B cell (primary cell): ENCODE measurements around the gene TMED10. TPM values are rescaled to one million over a fixed set of nuclear protein-coding genes. Genes with fewer than 3 reads are reported as not detected.

Source experiments
- ATAC-seq: fragments of 200-7000 bp; cut with Tn5 transposase; one replicate; pipeline ENCODE4 v1.10.0; 2021; ENCODE audit warnings: low read depth, mild to moderate bottlenecking, moderate number of reproducible peaks, moderate library complexity
- CTCF ChIA-PET: fragments of 350-600 bp; sonication (Branson Sonifier 250); formaldehyde crosslinking; loops from one replicate; lab custom pipeline; 2021; ENCODE audit warnings: antibody characterized with exemption, inconsistent platforms; lab: Charles Lee
- POLR2A ChIA-PET: fragments of 350-600 bp; sonication (Branson Sonifier 250); formaldehyde crosslinking; loops from one replicate; lab custom pipeline; 2021; ENCODE audit warnings: antibody characterized with exemption; lab: Charles Lee
- DNase-seq: peaks from one replicate; pipeline ENCODE4 v3.0.0; 2013
- H2AFZ ChIP-seq: 2 replicates; pipeline ENCODE4 v1.6.1; 2012; ENCODE audit warnings: mild to moderate bottlenecking, low read depth, low read length; ENCODE audit not compliant: insufficient read depth, poor library complexity, severe bottlenecking
- H3K27ac ChIP-seq, 2 donors: 1 replicate in 1 of 2; 2 replicates in 1 of 2; pipeline ENCODE4 v1.5.1; 2012 to 2013; ENCODE audit warnings: low read length in 2 of 2, mild to moderate bottlenecking in 2 of 2, moderate library complexity in 1 of 2
- H3K27me3 ChIP-seq, 4 experiments: fragments of 200-600 bp in 1 of 4; sonication (generic) in 1 of 4; replicated peaks in 1 of 4; 1 replicate in 2 of 4; 2 replicates in 2 of 4; pipeline versions ENCODE4 v1.6.1 to v1.7.0; 2013 to 2016; ENCODE audit warnings: low read length in 3 of 4, mild to moderate bottlenecking in 2 of 4, mixed read lengths in 1 of 4, moderate library complexity in 1 of 4; ENCODE audit not compliant: insufficient read depth in 4 of 4, control insufficient read depth in 3 of 4; ENCODE audit errors: control extremely low read depth in 1 of 4
- H3K36me3 ChIP-seq, 2 experiments: replicated peaks in 1 of 2; 1 replicate in 1 of 2; 2 replicates in 1 of 2; pipeline versions ENCODE4 v1.6.1 to v1.7.1; 2013; ENCODE audit warnings: low read length in 1 of 2; ENCODE audit not compliant: insufficient read depth in 2 of 2, control insufficient read depth in 1 of 2; ENCODE audit errors: control extremely low read depth in 1 of 2, extremely low read depth in 1 of 2
- H3K4me1 ChIP-seq, 2 donors: fragments of 200-600 bp in 1 of 2; sonication (generic) in 1 of 2; 1 replicate in 1 of 2; 2 replicates in 1 of 2; pipeline versions ENCODE4 v1.5.1 to v1.6.1; 2013 to 2017; ENCODE audit warnings: low read length in 2 of 2; ENCODE audit not compliant: control insufficient read depth in 2 of 2, insufficient read depth in 2 of 2
- H3K4me2 ChIP-seq: replicated peaks from 2 replicates; pipeline ENCODE3; 2012; ENCODE audit warnings: mild to moderate bottlenecking, low read depth, low read length; ENCODE audit not compliant: poor library complexity, severe bottlenecking
- H3K4me3 ChIP-seq, 5 experiments: fragments of 200-600 bp in 1 of 5; sonication (generic) in 1 of 5; 1 replicate in 3 of 5; 2 replicates in 2 of 5; pipeline versions ENCODE4 v1.5.1 to v1.7.0; 2011 to 2016; ENCODE audit warnings: low read length in 4 of 5, mild to moderate bottlenecking in 4 of 5, low read depth in 2 of 5, control low read depth in 1 of 5, moderate library complexity in 1 of 5; ENCODE audit not compliant: insufficient read depth in 1 of 5; ENCODE audit errors: control extremely low read depth in 1 of 5, extremely low read depth in 1 of 5
- H3K79me2 ChIP-seq: fragments of 200-600 bp; sonication (generic); one replicate; pipeline ENCODE4 v1.6.0; 2016; ENCODE audit warnings: low read length; ENCODE audit not compliant: control insufficient read depth, insufficient read depth
- H3K9ac ChIP-seq: fragments of 200-600 bp; sonication (generic); 2 replicates; pipeline ENCODE4 v1.6.1; 2017; ENCODE audit warnings: mild to moderate bottlenecking, low read length, moderate library complexity
- H3K9me3 ChIP-seq, 3 donors: one replicate each; pipeline versions ENCODE4 v1.6.1 to v1.7.1; 2013; ENCODE audit warnings: low read length in 2 of 3; ENCODE audit not compliant: control insufficient read depth in 2 of 3, insufficient read depth in 1 of 3; ENCODE audit errors: control extremely low read depth in 1 of 3
- H4K20me1 ChIP-seq: 2 replicates; pipeline ENCODE4 v1.6.0; 2012; ENCODE audit warnings: mild to moderate bottlenecking, low read length; ENCODE audit not compliant: insufficient read depth, control insufficient read depth, poor library complexity, severe bottlenecking
- H3K27ac Mint-ChIP-seq: one replicate; pipeline ENCODE4 v1.8.0; 2021; ENCODE audit warnings: mixed read lengths
- H3K27me3 Mint-ChIP-seq: one replicate; pipeline ENCODE4 v1.8.0; 2021; ENCODE audit warnings: mixed read lengths
- H3K4me1 Mint-ChIP-seq: one replicate; pipeline ENCODE4 v1.8.0; 2021; ENCODE audit warnings: mixed read lengths
- H3K4me3 Mint-ChIP-seq: one replicate; pipeline ENCODE4 v1.8.0; 2021; ENCODE audit warnings: mixed read lengths
- H3K9me3 Mint-ChIP-seq: one replicate; pipeline ENCODE4 v1.8.0; 2022; ENCODE audit warnings: mixed read lengths; ENCODE audit not compliant: insufficient read depth
- EZH2 ChIP-seq: IDR thresholded peaks from 2 replicates; pipeline ENCODE4 v1.6.1; 2012; ENCODE audit warnings: borderline replicate concordance, low read depth, mild to moderate bottlenecking, moderate library complexity, low read length; ENCODE audit not compliant: insufficient read depth, poor library complexity, severe bottlenecking
- WGBS: methylation state at CpG from one replicate; pipeline ENCODE4 v1.1.5; 2013; ENCODE audit warnings: missing lambda C conversion rate; ENCODE audit not compliant: insufficient coverage; 5-methylcytosine and 5-hydroxymethylcytosine counted together
- intact Hi-C: fragments of 100-400 bp; cut with micrococcal nuclease; formaldehyde crosslinking; loops from one replicate; pipeline ENCODE4 v1.10.0; 2022
- polyA plus RNA-seq: library from polyadenylated mRNA; depleted of rRNA; stranded (reverse); fragments of >200 nt; gene quantifications from 2 replicates; pipeline ENCODE4 v1.2.3, GENCODE V29; 2012
- total RNA-seq, 2 donors: library from RNA; stranded (reverse); fragments of 120-200 nt in 1 of 2; gene quantifications; 1 replicate in 1 of 2; 2 replicates in 1 of 2; pipeline versions ENCODE4 v1.2.3 to v1.2.4, GENCODE V29; 2013 to 2022
- TF ChIP-seq, protein P1 (sequence below): fragments of 200-600 bp; IDR thresholded peaks from one replicate; pipeline ENCODE4 v1.8.0; 2022; ENCODE audit warnings: antibody characterized with exemption, mild to moderate bottlenecking

The TMED10 gene
- total and polyA plus RNA-seq, 2 donors (not counting 1 experiment from before 2014, with no cell fraction given), result 72.0 to 111 TPM

DNA sequence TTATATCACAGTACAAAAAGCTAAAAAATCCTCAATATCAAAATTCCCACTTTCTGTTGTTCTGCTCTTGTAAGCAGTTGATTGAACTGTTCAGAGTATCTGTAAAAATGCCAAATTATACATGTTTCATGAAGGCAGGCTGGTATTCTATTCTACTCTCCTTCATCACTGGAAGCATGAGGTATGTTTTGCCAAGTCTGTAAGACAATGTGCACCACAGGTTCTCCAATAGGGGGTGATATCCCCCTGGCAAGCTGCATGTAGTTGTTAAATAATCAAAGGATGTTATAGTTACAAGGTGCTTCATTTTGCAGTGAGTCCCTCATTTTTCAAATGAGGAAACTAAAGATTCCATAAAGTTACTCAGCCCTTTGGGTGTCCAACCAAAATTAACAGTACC is 34.4 kb downstream of the TMED10 start:
- peaks cover 59% of the 10 kb centered on the region for H3K79me2 ChIP-seq
- ChIA-PET POLR2A (interaction anchor here (0.6 kb wide), 1 partner anchor 156 kb away, joined by 5 read pairs; no protein-coding TSS in a partner anchor), CTCF (interaction anchor here (2.2 to 12.7 kb wide), 2 partner anchors 11 to 158 kb away, joined by 17 to 266 read pairs; no protein-coding TSS in a partner anchor)

DNA sequence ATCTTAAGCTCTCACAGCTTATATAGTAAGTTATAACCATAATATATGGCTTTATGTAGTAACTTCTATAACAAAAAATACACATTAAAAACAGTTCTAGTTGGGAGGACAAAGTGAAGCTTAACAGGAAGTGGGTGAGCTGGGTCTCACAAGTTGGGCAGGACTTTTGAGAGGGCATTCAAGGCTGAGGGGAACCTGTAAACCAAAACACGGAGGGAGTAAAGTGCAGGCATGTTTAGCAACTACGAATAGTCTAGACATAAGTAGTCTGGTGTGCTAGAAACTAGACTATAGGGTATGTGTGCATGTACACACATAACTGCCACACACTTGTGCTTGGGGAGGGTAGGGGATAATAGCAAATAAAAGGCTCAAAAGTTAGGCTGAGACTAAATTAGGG is 35.4 kb downstream of the TMED10 start:
- peak overlapping the region; percentile 54 for H3K4me3 Mint-ChIP-seq
- ATAC-seq, result no peak

More for the DNA sequence above, 34.4 kb downstream of the TMED10 start:
- Histone ChIP-seq H3K4me2 (no peak overlapping the region), H3K27ac (peak overlapping the region in 1 of 2 donors; percentile 56), H3K36me3 (peaks cover 1 to 20% of the 10 kb centered on the region in 2 experiments), H3K4me1 (peaks cover 33 to 45% of the 10 kb centered on the region in 2 donors), H3K27me3 (no peaks in the 10 kb centered on the region), H3K9ac (no peak overlapping the region), H2AFZ (no peak overlapping the region), H3K4me3 (no peak overlapping the region), H3K9me3 (peaks cover 0 to 3% (median 0%) of the 10 kb centered on the region in 3 donors), H4K20me1 (no peaks in the 10 kb centered on the region)
- Mint-ChIP-seq H3K27me3 (no peaks in the 10 kb centered on the region), H3K27ac (peak overlapping the region; percentile 23), H3K9me3 (no peaks in the 10 kb centered on the region), H3K4me3 (no peak overlapping the region), H3K4me1 (peaks cover 49% of the 10 kb centered on the region)
- DNase-seq, result peak; percentile 43
- TF ChIP-seq, protein P1, sequence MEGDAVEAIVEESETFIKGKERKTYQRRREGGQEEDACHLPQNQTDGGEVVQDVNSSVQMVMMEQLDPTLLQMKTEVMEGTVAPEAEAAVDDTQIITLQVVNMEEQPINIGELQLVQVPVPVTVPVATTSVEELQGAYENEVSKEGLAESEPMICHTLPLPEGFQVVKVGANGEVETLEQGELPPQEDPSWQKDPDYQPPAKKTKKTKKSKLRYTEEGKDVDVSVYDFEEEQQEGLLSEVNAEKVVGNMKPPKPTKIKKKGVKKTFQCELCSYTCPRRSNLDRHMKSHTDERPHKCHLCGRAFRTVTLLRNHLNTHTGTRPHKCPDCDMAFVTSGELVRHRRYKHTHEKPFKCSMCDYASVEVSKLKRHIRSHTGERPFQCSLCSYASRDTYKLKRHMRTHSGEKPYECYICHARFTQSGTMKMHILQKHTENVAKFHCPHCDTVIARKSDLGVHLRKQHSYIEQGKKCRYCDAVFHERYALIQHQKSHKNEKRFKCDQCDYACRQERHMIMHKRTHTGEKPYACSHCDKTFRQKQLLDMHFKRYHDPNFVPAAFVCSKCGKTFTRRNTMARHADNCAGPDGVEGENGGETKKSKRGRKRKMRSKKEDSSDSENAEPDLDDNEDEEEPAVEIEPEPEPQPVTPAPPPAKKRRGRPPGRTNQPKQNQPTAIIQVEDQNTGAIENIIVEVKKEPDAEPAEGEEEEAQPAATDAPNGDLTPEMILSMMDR, result peak; percentile 45
- TF ChIP-seq EZH2, result no peak
- ATAC-seq, result no peak
- intact Hi-C loops, result no loop called here

More for the DNA sequence above, 35.4 kb downstream of the TMED10 start:
- POLR2A ChIA-PET, result no interaction called here
- no peaks in the 10 kb centered on the region for H4K20me1 ChIP-seq
- H3K79me2 ChIP-seq, result peaks cover 65% of the 10 kb centered on the region
- H2AFZ ChIP-seq, result no peak overlapping the region
- peak overlapping the region; percentile 14 for H3K4me2 ChIP-seq
- no peaks in the 10 kb centered on the region for H3K27me3 Mint-ChIP-seq
- no peaks in the 10 kb centered on the region for H3K27me3 ChIP-seq
- peak overlapping the region; percentile 90 for H3K27ac Mint-ChIP-seq
- H3K36me3 ChIP-seq, result peaks cover 1 to 12% of the 10 kb centered on the region in 2 experiments
- WGBS, result no CpG with 5 or more reads among the region's 2 CpGs
- H3K9me3 ChIP-seq, result peaks cover 0 to 3% (median 0%) of the 10 kb centered on the region in 3 donors
- no peak overlapping the region for H3K4me3 ChIP-seq
- CTCF ChIA-PET, result interaction anchor here (1.1 to 12.7 kb wide), 3 partner anchors 10 to 159 kb away, joined by 3 to 266 read pairs (median 17); partner anchors contain the start of gene NEK9
- H3K4me1 ChIP-seq, result peaks cover 33 to 45% of the 10 kb centered on the region in 2 donors
- peak overlapping the region; percentile 3 for H3K9ac ChIP-seq
- peaks cover 47% of the 10 kb centered on the region for H3K4me1 Mint-ChIP-seq
- intact Hi-C loops, result no loop called here
- H3K9me3 Mint-ChIP-seq, result no peaks in the 10 kb centered on the region
- peak overlapping the region; percentile 8 to 56 for H3K27ac ChIP-seq
- TF ChIP-seq, protein P1, result no peak
- TF ChIP-seq EZH2, result no peak
- DNase-seq, result peak; percentile 33
